Adipocyte (in vitro differentiated cells): ENCODE measurements around the gene ETV3.

Experiments
- DNase-seq: peaks from one replicate; pipeline ENCODE4 v3.0.0-alpha.2; 2015; ENCODE audit warnings: low read depth
- H3K27me3 ChIP-seq: replicated peaks from 2 replicates; pipeline ENCODE4 v1.7.0; 2013; ENCODE audit warnings: mild to moderate bottlenecking, low read length, moderate library complexity; ENCODE audit not compliant: control insufficient read depth, insufficient read depth
- H3K36me3 ChIP-seq: 2 replicates; pipeline ENCODE4 v1.7.0; 2013; ENCODE audit warnings: low read length, mild to moderate bottlenecking, moderate library complexity; ENCODE audit not compliant: control insufficient read depth, insufficient read depth, severe bottlenecking
- H3K4me1 ChIP-seq: 2 replicates; pipeline ENCODE4 v1.7.0; 2013; ENCODE audit warnings: mild to moderate bottlenecking, low read length, moderate library complexity; ENCODE audit not compliant: control insufficient read depth, insufficient read depth
- H3K4me3 ChIP-seq: 2 replicates; pipeline ENCODE4 v1.7.0; 2013; ENCODE audit warnings: mild to moderate bottlenecking, low read length, moderate library complexity
- H3K9ac ChIP-seq: 2 replicates; pipeline ENCODE4 v1.7.0; 2013; ENCODE audit warnings: mild to moderate bottlenecking, low read length, moderate library complexity
- H3K9me3 ChIP-seq: 2 replicates; pipeline ENCODE4 v1.7.0; 2013; ENCODE audit warnings: mild to moderate bottlenecking, low read length, moderate library complexity; ENCODE audit not compliant: control insufficient read depth

Gene ETV3

GRCh38 chr1:157157501-157158190, 19.5 kb upstream of the ETV3 start:
- peaks cover 38% of the 10 kb centered on the region for H3K4me1 ChIP-seq
- peak overlapping the region; percentile 11 for H3K4me3 ChIP-seq
- H3K9me3 ChIP-seq = no peaks in the 10 kb centered on the region
- H3K36me3 ChIP-seq = no peaks in the 10 kb centered on the region
- H3K9ac ChIP-seq = peak overlapping the region; percentile 56
- DNase-seq = peak; percentile 76
- H3K27me3 ChIP-seq = no peaks in the 10 kb centered on the region

- peak; percentile 88 for DNase-seq
- H3K9me3 ChIP-seq = no peaks in the 10 kb centered on the region
- H3K4me3 ChIP-seq = no peak overlapping the region
- H3K4me1 ChIP-seq = peaks cover 38% of the 10 kb centered on the region
- peak overlapping the region; percentile 56 for H3K9ac ChIP-seq
- H3K36me3 ChIP-seq = no peaks in the 10 kb centered on the region
- no peaks in the 10 kb centered on the region for H3K27me3 ChIP-seq
Observed at GRCh38 chr1:157156058-157156541, 17.9 kb upstream of the ETV3 start.

- H3K4me3 ChIP-seq = peak overlapping the region; percentile 6
- H3K9ac ChIP-seq = peak overlapping the region; percentile 64
- no peaks in the 10 kb centered on the region for H3K9me3 ChIP-seq
- H3K36me3 ChIP-seq = no peaks in the 10 kb centered on the region
- H3K4me1 ChIP-seq = peaks cover 38% of the 10 kb centered on the region
- no peaks in the 10 kb centered on the region for H3K27me3 ChIP-seq
- no peak for DNase-seq
Observed at GRCh38 chr1:157155658-157156057, 17.5 kb upstream of the ETV3 start.

GRCh38 chr1:157154940-157155514, 16.8 kb upstream of the ETV3 start:
- peaks cover 38% of the 10 kb centered on the region for H3K4me1 ChIP-seq
- H3K9me3 ChIP-seq = no peaks in the 10 kb centered on the region
- H3K27me3 ChIP-seq = no peaks in the 10 kb centered on the region
- H3K4me3 ChIP-seq = peak overlapping the region; percentile 6
- no peak for DNase-seq
- no peaks in the 10 kb centered on the region for H3K36me3 ChIP-seq
- peak overlapping the region; percentile 64 for H3K9ac ChIP-seq

- no peaks in the 10 kb centered on the region for H3K9me3 ChIP-seq
- no peak overlapping the region for H3K4me3 ChIP-seq
- peaks cover 38% of the 10 kb centered on the region for H3K4me1 ChIP-seq
- H3K27me3 ChIP-seq = no peaks in the 10 kb centered on the region
- H3K36me3 ChIP-seq = no peaks in the 10 kb centered on the region
- no peak for DNase-seq
- H3K9ac ChIP-seq = peak overlapping the region; percentile 44
Observed at GRCh38 chr1:157154291-157154690, 16.1 kb upstream of the ETV3 start.

- Histone ChIP-seq H3K9ac (no peak overlapping the region), H3K36me3 (no peaks in the 10 kb centered on the region), H3K9me3 (no peaks in the 10 kb centered on the region), H3K27me3 (no peaks in the 10 kb centered on the region), H3K4me3 (no peak overlapping the region), H3K4me1 (peaks cover 38% of the 10 kb centered on the region)
- no peak for DNase-seq
Observed at GRCh38 chr1:157153746-157154145, 15.6 kb upstream of the ETV3 start.

- Histone ChIP-seq H3K4me3 (no peak overlapping the region), H3K9ac (no peak overlapping the region), H3K9me3 (no peaks in the 10 kb centered on the region), H3K36me3 (no peaks in the 10 kb centered on the region), H3K27me3 (no peaks in the 10 kb centered on the region), H3K4me1 (peaks cover 32% of the 10 kb centered on the region)
- no peak for DNase-seq
Observed at GRCh38 chr1:157152510-157152909, 14.3 kb upstream of the ETV3 start.

- Histone ChIP-seq H3K9ac (no peak overlapping the region), H3K27me3 (no peaks in the 10 kb centered on the region), H3K4me3 (no peak overlapping the region), H3K4me1 (peaks cover 23% of the 10 kb centered on the region), H3K9me3 (no peaks in the 10 kb centered on the region), H3K36me3 (no peaks in the 10 kb centered on the region)
- no peak for DNase-seq
Observed at GRCh38 chr1:157151506-157151905, 13.3 kb upstream of the ETV3 start.

GRCh38 chr1:157151073-157151472, 12.9 kb upstream of the ETV3 start:
- no peaks in the 10 kb centered on the region for H3K27me3 ChIP-seq

GRCh38 chr1:157150631-157151030, 12.4 kb upstream of the ETV3 start:
- Histone ChIP-seq H3K4me1 (peaks cover 16% of the 10 kb centered on the region), H3K9ac (no peak overlapping the region), H3K4me3 (no peak overlapping the region), H3K36me3 (no peaks in the 10 kb centered on the region), H3K27me3 (no peaks in the 10 kb centered on the region), H3K9me3 (no peaks in the 10 kb centered on the region)
- no peak for DNase-seq

More at GRCh38 chr1:157151073-157151472, 12.9 kb upstream of the ETV3 start:
- no peak for DNase-seq
- no peaks in the 10 kb centered on the region for H3K9me3 ChIP-seq
- no peak overlapping the region for H3K9ac ChIP-seq
- H3K4me3 ChIP-seq = no peak overlapping the region
- H3K4me1 ChIP-seq = peaks cover 18% of the 10 kb centered on the region
- no peaks in the 10 kb centered on the region for H3K36me3 ChIP-seq

GRCh38 chr1:157147906-157148700, 9.9 kb upstream of the ETV3 start:
- Histone ChIP-seq H3K4me3 (no peak overlapping the region), H3K27me3 (no peaks in the 10 kb centered on the region), H3K4me1 (no peaks in the 10 kb centered on the region), H3K9ac (no peak overlapping the region), H3K9me3 (no peaks in the 10 kb centered on the region), H3K36me3 (no peaks in the 10 kb centered on the region)
- no peak for DNase-seq
